ENCODE results near the gene ZFP57.

The ZFP57 gene

GRCh38 chr6:29637247-29637646, 43.7 kb downstream of the ZFP57 start:
- TF ChIP-seq CTCF (IDR thresholded peaks at IDR 0.05; ENCODE audit: borderline replicate concordance, insufficient read depth, low read depth, low read length): no peak
- no peak overlapping the region for H3K4me3 ChIP-seq (ENCODE audit: low read depth, low read length)

GRCh38 chr6:29633534-29633905, 47.4 kb downstream of the ZFP57 start:
- TF ChIP-seq CTCF (IDR thresholded peaks at IDR 0.05; ENCODE audit: borderline replicate concordance, insufficient read depth, low read depth, low read length): no peak

GRCh38 chr6:29632789-29633533, 48.0 kb downstream of the ZFP57 start, which contains the start of gene GABBR1:
Gene GABBR1, minus strand, starts transcription at chr6:29633183. Its CDS starts 798 bp downstream, at chr6:29632385.
- peak within 1 kb of the TSS; percentile 42 for H3K4me3 ChIP-seq (ENCODE audit: low read depth, low read length)
- no peak for TF ChIP-seq CTCF (IDR thresholded peaks at IDR 0.05; ENCODE audit: borderline replicate concordance, insufficient read depth, low read depth, low read length)

More at GRCh38 chr6:29633534-29633905, 47.4 kb downstream of the ZFP57 start:
- peak overlapping the region; percentile 42 for H3K4me3 ChIP-seq (ENCODE audit: low read depth, low read length)

- TF ChIP-seq CTCF (IDR thresholded peaks at IDR 0.05; ENCODE audit: borderline replicate concordance, insufficient read depth, low read depth, low read length): no peak
- peak overlapping the region; percentile 42 for H3K4me3 ChIP-seq (ENCODE audit: low read depth, low read length)
Measured at GRCh38 chr6:29631860-29632731, 48.9 kb downstream of the ZFP57 start.

GRCh38 chr6:29631209-29631810, 49.6 kb downstream of the ZFP57 start:
- no peak overlapping the region for H3K4me3 ChIP-seq (ENCODE audit: low read depth, low read length)
- TF ChIP-seq CTCF (IDR thresholded peaks at IDR 0.05; ENCODE audit: borderline replicate concordance, insufficient read depth, low read depth, low read length): no peak

GRCh38 chr6:29630315-29630714, 50.6 kb downstream of the ZFP57 start:
- no peak overlapping the region for H3K4me3 ChIP-seq (ENCODE audit: low read depth, low read length)
- no peak for TF ChIP-seq CTCF (IDR thresholded peaks at IDR 0.05; ENCODE audit: borderline replicate concordance, insufficient read depth, low read depth, low read length)

Data from GM12875 (cell line).